VCaP (cell line): ENCODE results near the gene TNFRSF12A.

ENCODE experiments used
- H3K27ac ChIP-seq: fragments of 450-650 bp; 2 replicates; pipeline ENCODE4 v1.5.1; 2017
- TF ChIP-seq, protein P1 (sequence below): fragments of 450-650 bp; conservative IDR thresholded peaks from 2 replicates; pipeline ENCODE4 v1.5.1; 2017; ENCODE audit warnings: mild to moderate bottlenecking, moderate library complexity

The TNFRSF12A gene

DNA sequence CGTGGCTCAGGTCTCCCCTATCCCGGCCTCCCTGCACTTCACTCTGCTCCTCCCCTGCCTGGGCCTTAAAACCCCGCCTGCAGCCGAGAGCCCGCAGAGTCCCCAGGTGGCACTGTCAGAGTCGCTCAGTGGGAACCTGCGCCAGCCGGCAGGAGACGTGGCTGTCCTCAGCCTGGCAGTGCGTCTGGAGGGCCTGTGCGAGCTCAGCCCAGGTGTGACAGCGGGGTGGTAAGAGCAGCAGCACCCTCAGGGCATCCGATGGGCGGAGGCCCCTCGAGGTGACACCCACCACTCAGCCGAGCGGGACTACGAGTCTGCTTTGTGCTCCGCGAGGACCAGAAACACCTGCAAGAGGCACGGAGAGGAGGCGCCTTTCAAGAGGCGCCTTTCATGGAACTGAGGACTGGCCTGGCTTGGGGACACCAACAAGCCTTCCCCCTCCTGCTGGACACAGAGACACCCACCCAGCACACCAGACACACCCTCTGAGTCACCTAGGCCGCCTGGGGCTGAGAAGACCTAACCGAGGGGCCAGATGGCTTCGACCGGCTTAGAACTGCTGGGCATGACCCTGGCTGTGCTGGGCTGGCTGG lies 7.2 kb upstream of the TNFRSF12A start, which contains the start of gene CLDN9:
Gene CLDN9, plus strand, starts transcription at position 96 of the 593 bp plus-strand sequence. Its CDS starts 440 bp downstream, at position 536.
- H3K27ac ChIP-seq = no peak within 1 kb of the TSS
- TF ChIP-seq, protein P1, sequence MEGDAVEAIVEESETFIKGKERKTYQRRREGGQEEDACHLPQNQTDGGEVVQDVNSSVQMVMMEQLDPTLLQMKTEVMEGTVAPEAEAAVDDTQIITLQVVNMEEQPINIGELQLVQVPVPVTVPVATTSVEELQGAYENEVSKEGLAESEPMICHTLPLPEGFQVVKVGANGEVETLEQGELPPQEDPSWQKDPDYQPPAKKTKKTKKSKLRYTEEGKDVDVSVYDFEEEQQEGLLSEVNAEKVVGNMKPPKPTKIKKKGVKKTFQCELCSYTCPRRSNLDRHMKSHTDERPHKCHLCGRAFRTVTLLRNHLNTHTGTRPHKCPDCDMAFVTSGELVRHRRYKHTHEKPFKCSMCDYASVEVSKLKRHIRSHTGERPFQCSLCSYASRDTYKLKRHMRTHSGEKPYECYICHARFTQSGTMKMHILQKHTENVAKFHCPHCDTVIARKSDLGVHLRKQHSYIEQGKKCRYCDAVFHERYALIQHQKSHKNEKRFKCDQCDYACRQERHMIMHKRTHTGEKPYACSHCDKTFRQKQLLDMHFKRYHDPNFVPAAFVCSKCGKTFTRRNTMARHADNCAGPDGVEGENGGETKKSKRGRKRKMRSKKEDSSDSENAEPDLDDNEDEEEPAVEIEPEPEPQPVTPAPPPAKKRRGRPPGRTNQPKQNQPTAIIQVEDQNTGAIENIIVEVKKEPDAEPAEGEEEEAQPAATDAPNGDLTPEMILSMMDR = no peak

DNA sequence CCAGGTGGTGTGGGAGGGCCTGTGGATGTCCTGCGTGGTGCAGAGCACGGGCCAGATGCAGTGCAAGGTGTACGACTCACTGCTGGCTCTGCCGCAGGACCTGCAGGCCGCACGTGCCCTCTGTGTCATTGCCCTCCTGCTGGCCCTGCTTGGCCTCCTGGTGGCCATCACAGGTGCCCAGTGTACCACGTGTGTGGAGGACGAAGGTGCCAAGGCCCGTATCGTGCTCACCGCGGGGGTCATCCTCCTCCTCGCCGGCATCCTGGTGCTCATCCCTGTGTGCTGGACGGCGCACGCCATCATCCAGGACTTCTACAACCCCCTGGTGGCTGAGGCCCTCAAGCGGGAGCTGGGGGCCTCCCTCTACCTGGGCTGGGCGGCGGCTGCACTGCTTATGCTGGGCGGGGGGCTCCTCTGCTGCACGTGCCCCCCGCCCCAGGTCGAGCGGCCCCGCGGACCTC lies 6.6 kb upstream of the TNFRSF12A start:
- TF ChIP-seq, protein P1 = no peak
- H3K27ac ChIP-seq = no peak overlapping the region

DNA sequence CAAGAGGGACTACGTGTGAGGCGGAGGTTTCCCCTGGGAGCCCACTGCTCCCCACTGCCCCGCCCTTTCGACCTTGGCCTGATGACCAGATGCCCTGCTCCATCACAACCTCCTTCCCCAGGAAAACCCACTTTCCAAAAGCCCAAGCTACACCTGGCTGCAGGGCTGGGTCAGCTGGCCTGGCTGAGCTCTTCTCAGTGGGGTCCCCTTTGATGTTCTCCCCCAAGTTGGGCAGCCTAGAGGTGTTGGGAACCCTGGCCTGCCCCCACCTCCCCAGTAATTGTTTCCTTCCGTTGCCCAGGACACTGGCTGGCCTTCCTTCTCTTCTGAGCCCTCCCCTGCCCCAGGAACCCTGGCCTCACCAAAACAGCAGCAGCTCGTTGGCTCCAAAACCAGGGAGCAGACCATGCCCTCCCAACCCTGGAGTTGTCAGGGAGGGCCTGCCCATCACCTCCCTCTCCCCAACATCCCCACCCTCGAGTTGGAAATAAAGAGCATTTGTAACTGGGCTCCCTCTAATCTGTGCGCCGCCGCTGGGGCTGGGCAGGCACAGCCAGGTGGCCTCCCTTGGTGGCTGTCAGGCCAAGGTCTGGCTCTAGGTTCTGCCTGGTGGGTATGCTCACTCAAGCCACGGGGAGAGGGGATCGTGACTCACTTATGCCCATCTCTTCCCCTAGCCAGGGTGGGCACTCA lies 6.0 kb upstream of the TNFRSF12A start:
- no peak overlapping the region for H3K27ac ChIP-seq
- TF ChIP-seq, protein P1 = no peak

DNA sequence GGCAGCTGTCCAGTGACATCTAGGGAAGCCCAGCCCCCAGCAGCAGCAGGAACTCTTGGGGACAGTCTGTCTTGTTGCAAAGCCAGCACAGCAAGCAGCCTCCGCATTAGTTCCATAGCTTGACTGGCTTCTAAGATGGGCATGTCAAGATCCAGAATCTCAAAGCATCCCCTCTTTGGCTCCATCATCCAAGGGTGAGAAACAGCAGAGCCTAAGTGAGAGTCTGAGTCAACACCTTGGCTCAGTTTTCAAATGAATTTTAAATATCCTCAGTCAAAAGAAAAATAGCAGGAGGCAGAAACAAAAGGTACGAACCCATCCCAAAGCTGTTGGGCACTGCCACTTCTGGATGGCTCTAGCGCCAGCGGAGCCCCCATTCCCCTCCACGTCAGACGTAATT lies 5.2 kb upstream of the TNFRSF12A start:
- TF ChIP-seq, protein P1 = no peak
- no peak overlapping the region for H3K27ac ChIP-seq

DNA sequence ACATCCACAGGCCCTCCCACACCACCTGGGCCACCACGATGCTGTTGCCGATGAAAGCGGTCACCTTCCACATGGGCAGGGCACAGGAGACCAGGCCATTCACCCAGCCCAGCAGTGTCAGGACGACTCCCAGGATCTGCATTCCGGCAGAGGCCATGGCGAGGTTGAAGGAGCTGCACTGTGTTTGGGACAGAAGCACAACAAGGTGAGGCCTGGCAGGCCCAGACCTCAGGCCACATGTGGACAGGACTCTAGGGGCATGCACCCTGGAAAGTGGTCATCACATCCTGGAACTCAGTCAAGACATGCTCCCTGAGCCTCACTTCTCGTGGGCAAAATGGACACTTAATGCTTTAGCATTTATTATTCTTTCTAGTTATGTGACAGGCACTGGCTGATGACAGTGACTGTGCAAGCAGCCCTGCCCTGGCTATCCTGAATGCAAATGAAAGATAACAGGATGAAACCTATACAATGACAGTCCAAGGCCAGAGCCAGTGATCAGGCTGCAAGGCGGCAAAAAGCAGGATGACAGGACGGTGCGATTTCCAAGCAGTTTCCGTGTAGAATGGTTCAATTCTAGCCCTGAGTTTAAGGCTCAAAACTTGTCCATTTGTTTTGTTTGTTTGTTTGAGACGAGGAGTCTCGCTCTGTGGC lies 4.2 kb upstream of the TNFRSF12A start:
- no peak overlapping the region for H3K27ac ChIP-seq
- TF ChIP-seq, protein P1 = no peak

DNA sequence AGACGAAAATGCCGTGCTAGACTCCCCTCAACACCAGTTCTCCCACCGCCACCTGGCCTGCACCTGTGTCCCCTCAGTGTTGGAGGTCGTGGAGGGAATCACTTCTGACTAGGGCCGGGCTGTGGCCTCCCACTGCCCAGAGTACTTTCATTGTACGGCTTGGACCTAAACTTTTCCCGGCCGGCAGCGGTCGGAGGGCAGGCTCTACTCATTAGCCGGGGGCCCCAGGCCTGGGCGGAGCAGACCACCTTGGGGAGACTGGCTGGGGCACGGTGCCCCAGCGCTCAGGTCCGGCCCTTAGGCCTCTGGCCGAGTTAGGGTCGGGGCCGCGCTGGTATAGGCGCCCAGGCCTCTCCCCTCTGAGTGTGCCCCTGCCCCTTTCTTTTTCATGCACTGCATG lies 2.8 kb upstream of the TNFRSF12A start:
- no peak overlapping the region for H3K27ac ChIP-seq
- TF ChIP-seq, protein P1 = no peak

DNA sequence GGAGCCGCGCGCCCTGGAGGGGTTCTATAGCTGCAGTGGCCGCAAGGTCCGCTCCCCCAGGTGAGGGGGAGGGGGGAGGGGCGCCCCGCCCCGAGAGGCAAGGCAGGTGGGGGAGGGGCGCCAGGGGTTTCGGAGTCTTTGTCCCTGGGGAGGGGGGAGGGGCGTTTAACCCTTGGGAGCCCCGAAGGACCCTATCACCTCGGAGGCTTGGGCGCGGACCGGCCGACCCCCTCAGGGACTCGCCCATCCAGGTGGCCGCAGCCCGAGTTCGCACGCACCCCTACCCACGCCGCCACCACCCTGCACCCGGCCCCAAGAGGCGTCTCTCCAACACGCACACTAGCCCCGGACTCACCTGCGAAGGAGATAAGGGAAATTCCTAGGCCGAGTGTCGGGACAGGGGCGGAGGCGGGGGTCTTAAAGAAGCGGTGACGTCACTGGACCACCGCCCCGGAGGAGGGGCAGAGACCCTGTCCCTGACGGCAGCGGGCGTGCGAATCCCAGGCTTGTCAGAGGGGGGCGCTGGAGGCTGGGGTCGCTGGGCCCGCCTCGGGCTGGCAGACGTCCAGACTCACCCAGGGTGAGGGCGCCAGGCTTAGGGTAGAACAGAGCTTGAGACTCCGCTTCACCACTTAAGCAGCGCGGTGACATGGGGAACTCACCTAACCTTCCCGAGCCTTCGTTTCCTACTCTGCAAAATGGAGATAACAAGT lies 2.2 kb upstream of the TNFRSF12A start, which contains the start of gene CLDN6:
Gene CLDN6, minus strand, starts transcription at position 390 of the 713 bp plus-strand sequence. CDS start 2,162 bp downstream, outside the sequence.
- TF ChIP-seq, protein P1 = no peak
- H3K27ac ChIP-seq = no peak within 1 kb of the TSS
